Thymus (tissue), 11 donors: Measurements from ENCODE around the gene SH3GL3. TPM values are rescaled to one million over a fixed set of nuclear protein-coding genes. Genes with fewer than 3 reads are reported as not detected.

Source experiments
- DNase-seq, 9 donors: peaks; one replicate each; pipeline ENCODE4 v3.0.0-alpha.2; 2013; ENCODE audit warnings: low spot score in 9 of 9, low read depth in 6 of 9, missing footprints in 1 of 9
- H3K27ac ChIP-seq, 2 donors: one replicate each; pipeline ENCODE4 v1.5.1; 2013; ENCODE audit warnings: control low read depth in 1 of 2, low read depth in 1 of 2, low read length in 1 of 2, mild to moderate bottlenecking in 1 of 2, moderate library complexity in 1 of 2
- H3K27me3 ChIP-seq, 2 donors: one replicate each; pipeline ENCODE4 v1.5.1; 2013; ENCODE audit warnings: low read length in 1 of 2; ENCODE audit not compliant: control insufficient read depth in 2 of 2, insufficient read depth in 1 of 2
- H3K36me3 ChIP-seq, 2 donors: one replicate each; pipeline ENCODE4 v1.5.1; 2013; ENCODE audit warnings: low read length in 1 of 2, mild to moderate bottlenecking in 1 of 2, moderate library complexity in 1 of 2; ENCODE audit not compliant: control insufficient read depth in 2 of 2, insufficient read depth in 2 of 2
- H3K4me1 ChIP-seq, 2 donors: one replicate each; pipeline ENCODE4 v1.5.1; 2013; ENCODE audit warnings: low read length in 2 of 2; ENCODE audit not compliant: control insufficient read depth in 2 of 2, insufficient read depth in 2 of 2
- H3K4me3 ChIP-seq, 2 donors: one replicate each; pipeline ENCODE4 v1.5.1; 2013; ENCODE audit warnings: low read length in 2 of 2, control low read depth in 1 of 2, mild to moderate bottlenecking in 1 of 2
- H3K9me3 ChIP-seq, 2 donors: one replicate each; pipeline ENCODE4 v1.5.1; 2013; ENCODE audit warnings: low read length in 1 of 2, mild to moderate bottlenecking in 1 of 2; ENCODE audit not compliant: control insufficient read depth in 2 of 2, insufficient read depth in 1 of 2
- WGBS: extraction: QIAGEN DNeasy Blood & Tissue Kit; methylation state at CpG from one replicate; pipeline ENCODE4 v1.1.7; 2013; 5-methylcytosine and 5-hydroxymethylcytosine counted together
- polyA plus RNA-seq: library from polyadenylated mRNA; stranded (reverse); fragments of 200-250 nt; gene quantifications from one replicate; pipeline ENCODE4 v1.2.3, GENCODE V29; 2013
- total RNA-seq: library from RNA; stranded (reverse); fragments of 120-200 nt; gene quantifications from one replicate; pipeline ENCODE4 v1.2.4, GENCODE V29; 2013
- donor health status: healthy.

SH3GL3 gene
- total and polyA plus RNA-seq, 2 donors: 2.2 to 3.3 TPM

DNA sequence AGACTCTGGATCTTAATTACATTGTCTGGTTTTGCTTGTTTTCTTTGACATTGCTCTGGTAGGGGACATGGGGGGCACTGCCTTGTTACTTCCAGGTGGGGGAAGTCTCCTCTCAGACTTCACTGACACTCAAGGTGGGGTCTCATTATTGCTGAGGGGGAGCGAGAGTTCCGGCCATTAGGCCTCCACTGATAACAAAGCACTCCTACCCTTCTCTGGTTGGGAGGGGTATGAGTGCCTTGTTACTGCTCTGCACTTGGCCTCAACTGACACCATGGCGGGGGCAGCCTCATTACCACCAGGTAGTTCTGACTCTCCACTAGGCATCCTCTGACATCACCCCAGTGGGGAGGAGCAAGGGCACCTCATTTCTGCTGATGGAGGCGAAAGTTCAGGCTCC lies 25.7 kb downstream of the SH3GL3 start:
- Histone ChIP-seq H3K4me3 (no peak overlapping the region), H3K36me3 (no peaks in the 10 kb centered on the region), H3K27me3 (no peaks in the 10 kb centered on the region), H3K27ac (no peak overlapping the region), H3K9me3 (no peaks in the 10 kb centered on the region), H3K4me1 (no peaks in the 10 kb centered on the region)
- no peak for DNase-seq
- WGBS: 94% methylated on average over 4 of the region's 4 CpGs

DNA sequence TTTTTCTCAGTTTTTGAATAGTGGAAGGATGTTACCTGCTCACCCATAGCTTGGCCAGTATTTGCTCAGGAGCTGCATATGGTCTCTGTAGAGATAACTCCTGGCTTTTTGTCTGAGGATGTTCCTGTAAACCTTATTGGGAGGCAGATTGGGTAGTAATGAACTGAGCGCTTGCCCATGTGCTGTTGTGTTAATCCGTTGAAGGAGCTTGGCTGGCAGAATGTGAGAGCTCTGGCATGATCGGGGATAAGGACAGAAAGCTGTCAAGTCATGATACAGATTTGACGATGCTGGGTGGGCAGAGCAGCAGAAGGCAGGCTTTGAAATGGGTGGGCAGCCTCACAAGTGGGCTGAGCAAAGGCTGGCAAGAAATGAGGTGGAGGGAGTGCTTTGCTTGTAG lies 27.4 kb downstream of the SH3GL3 start:
- WGBS: 92% methylated on average over 4 of the region's 4 CpGs
- Histone ChIP-seq H3K4me3 (no peak overlapping the region), H3K9me3 (no peaks in the 10 kb centered on the region), H3K4me1 (peaks cover 0 to 2% of the 10 kb centered on the region in 2 donors), H3K36me3 (no peaks in the 10 kb centered on the region), H3K27me3 (no peaks in the 10 kb centered on the region), H3K27ac (no peak overlapping the region)
- DNase-seq: no peak

DNA sequence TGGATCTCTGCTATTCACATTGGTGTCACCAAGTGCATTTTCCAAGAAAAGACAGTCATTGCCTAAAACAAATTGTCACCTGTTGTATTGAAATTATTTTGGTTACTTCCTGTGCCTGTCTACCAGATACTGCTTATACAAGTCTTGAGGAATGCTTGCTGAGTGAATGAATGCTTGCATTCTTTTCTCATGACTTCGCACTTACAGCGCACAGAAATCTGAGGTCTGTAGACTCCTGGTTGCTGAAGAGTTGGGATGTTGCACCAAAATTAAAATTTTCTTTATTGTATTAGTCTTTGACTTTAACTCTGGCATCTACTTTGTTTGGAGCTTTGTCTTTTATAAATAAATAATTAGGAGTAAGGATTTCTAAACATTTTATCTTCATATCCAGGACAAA lies 28.4 kb downstream of the SH3GL3 start:
- no peak overlapping the region for H3K27ac ChIP-seq
- WGBS: 99% methylated on average over 2 of the region's 2 CpGs
- H3K4me1 ChIP-seq: peaks cover 0 to 2% of the 10 kb centered on the region in 2 donors
- no peaks in the 10 kb centered on the region for H3K36me3 ChIP-seq
- DNase-seq: no peak
- H3K9me3 ChIP-seq: no peaks in the 10 kb centered on the region
- H3K27me3 ChIP-seq: no peaks in the 10 kb centered on the region
- H3K4me3 ChIP-seq: no peak overlapping the region

DNA sequence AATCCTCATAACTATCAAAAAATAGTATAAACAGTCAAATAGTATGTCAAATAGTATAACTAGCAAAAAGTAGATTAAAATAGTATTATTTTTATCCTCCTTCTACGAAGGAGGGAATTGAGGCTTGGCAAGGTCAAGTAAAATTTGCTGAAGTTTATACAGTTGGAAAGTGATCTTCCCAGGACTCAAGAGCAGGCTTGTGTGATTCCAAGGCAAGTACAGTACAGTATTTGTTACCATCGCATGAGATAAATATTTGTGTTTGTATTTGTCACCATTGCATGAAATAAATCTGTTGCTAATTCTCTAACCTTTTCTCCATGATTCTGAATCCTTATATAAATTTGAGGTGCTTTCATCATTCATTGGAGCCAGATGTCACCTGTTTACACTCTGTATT lies 28.9 kb downstream of the SH3GL3 start:
- Histone ChIP-seq H3K36me3 (no peaks in the 10 kb centered on the region), H3K27me3 (no peaks in the 10 kb centered on the region), H3K4me1 (peaks cover 0 to 2% of the 10 kb centered on the region in 2 donors), H3K4me3 (no peak overlapping the region), H3K9me3 (no peaks in the 10 kb centered on the region), H3K27ac (no peak overlapping the region)
- WGBS: 98% methylated on average over 2 of the region's 2 CpGs
- DNase-seq: no peak

DNA sequence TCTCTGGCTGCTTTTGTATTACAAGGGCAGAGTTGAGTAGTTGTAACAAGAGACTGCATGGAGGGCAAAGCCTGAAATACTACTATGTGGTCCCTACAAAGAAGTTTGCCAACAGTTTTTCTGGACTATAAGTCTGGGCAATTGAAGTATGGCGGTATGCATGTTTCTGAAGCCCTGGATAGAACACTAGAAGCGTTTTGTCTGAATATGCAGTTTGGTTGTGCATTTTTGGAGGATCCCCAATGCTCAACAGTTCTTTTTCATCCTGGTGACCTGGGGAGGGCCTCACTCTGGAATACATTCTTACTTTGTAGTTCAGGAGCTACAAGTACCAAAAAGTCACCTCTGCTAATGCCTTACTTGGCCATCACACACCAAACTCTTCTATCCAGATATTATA lies 29.6 kb downstream of the SH3GL3 start:
- 99% methylated on average over 2 of the region's 2 CpGs for WGBS

DNA sequence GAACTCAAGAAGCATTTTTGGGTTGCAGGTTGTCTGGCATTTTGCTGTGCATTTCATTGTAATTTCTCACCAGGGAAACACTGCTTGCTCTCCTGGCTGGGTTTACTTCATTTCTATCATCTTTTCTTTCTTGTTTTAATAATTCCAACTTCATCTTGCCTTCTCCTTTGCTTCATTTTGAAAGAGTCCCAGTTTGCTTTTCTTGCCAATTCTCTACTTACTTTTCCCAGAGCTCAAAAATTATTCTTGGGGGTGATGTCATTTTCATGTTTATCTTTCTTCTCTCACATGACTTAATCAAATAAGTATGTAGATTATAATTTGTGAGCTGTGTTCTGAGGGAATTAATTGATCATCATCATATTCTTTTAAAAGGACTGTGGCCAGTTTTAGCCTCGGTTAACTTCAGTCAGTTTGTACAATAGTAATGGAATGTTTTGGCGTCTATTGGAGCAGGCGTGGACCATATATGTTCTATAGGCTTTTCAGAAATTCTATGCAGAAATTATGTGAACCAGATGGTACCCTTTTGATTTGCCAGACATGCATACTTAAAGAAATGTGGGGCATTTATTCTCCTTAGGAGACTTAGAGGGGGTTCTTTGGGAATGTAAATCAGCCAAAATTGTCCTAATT lies 30.1 kb downstream of the SH3GL3 start:
- WGBS: 95% methylated on average over 3 of the region's 3 CpGs
- H3K4me1 ChIP-seq: peaks cover 0 to 2% of the 10 kb centered on the region in 2 donors
- H3K27me3 ChIP-seq: no peaks in the 10 kb centered on the region
- no peaks in the 10 kb centered on the region for H3K9me3 ChIP-seq
- H3K36me3 ChIP-seq: no peaks in the 10 kb centered on the region
- DNase-seq: no peak
- no peak overlapping the region for H3K27ac ChIP-seq
- H3K4me3 ChIP-seq: no peak overlapping the region

More for the DNA sequence above, 29.6 kb downstream of the SH3GL3 start:
- no peak overlapping the region for H3K27ac ChIP-seq
- H3K36me3 ChIP-seq: no peaks in the 10 kb centered on the region
- no peak overlapping the region for H3K4me3 ChIP-seq
- DNase-seq: no peak
- no peaks in the 10 kb centered on the region for H3K9me3 ChIP-seq
- H3K27me3 ChIP-seq: no peaks in the 10 kb centered on the region
- peaks cover 0 to 2% of the 10 kb centered on the region in 2 donors for H3K4me1 ChIP-seq

DNA sequence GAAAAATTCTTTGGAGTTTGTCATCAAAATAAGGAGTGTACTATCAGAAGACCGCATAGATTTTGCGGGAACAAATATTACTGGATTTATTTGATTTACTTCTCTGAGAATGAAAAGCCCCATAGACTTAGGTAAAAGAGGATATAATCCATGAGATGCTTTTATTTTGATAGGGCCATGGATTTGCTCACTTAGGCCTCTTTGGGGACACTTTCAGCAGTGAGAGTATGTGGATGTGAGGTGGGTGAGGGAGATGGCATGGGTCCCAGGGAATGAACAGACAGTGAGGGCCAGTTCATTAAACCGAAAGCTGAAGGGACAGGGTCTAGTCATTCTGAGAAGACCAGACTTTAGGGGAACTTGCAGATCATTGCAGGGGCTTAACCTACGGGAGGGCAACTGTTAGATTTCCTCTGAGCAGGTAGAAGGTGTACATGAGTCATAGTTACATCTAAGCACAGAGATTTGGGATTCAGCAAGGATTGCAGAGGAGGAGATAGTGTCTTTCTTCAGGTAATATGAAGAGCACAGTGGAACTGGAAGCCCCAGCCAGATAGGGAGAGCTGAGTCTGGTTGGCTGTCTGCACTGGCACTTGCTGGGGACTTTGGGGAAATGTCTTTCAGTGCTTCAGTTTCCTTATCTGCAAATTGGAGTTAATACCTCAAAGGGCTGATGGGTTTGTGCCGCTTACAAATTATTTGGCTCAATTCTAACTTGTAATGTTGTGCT lies 30.8 kb downstream of the SH3GL3 start:
- DNase-seq: no peak
- Histone ChIP-seq H3K27me3 (no peaks in the 10 kb centered on the region), H3K27ac (no peak overlapping the region), H3K4me3 (no peak overlapping the region), H3K9me3 (no peaks in the 10 kb centered on the region), H3K4me1 (peaks cover 0 to 2% of the 10 kb centered on the region in 2 donors), H3K36me3 (no peaks in the 10 kb centered on the region)
- WGBS: 94% methylated on average over 5 of the region's 5 CpGs

DNA sequence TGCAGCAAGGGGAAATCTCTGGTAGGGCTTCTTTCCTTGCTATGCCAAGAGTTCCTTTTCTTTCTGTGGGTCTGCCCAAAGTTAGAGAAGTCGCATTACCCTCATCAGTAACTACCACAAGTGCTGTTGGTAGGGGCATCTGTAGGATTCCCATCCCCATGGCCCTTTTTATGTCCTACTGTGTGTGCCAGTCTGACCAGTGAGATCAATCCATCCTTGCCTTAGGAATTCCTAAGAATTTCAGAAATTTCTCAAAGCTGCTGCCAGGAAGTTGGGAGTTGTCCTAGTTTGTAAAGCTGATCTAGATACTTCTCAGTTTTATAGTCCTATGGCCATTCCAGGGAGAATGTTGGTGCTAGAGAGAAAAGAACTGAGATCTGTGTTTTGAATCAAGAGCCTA lies 36.5 kb downstream of the SH3GL3 start:
- Histone ChIP-seq H3K27me3 (no peaks in the 10 kb centered on the region), H3K9me3 (no peaks in the 10 kb centered on the region), H3K36me3 (no peaks in the 10 kb centered on the region), H3K27ac (no peak overlapping the region), H3K4me3 (no peak overlapping the region), H3K4me1 (peaks cover 0 to 2% of the 10 kb centered on the region in 2 donors)
- DNase-seq: no peak
- WGBS: 96% methylated on average over 1 of the region's 1 CpG

DNA sequence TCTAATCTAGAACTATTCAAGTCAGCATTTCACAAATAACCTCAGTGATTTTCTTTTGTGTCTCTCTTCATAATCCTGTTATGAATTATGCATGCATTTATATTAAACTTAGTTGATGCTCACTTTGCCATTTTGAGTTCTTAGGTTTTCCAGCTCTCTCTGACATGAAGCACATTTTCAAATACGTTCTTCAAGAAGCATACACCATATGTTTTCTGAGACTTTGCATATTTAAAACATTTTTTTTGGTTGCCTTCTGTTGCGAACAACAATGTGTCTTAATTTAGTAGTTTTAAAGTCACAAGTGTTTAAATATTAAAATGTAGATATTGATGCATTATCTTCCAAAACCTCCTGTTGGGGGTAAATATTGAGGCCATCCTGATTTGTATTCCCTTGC lies 37.5 kb downstream of the SH3GL3 start:
- Histone ChIP-seq H3K36me3 (no peaks in the 10 kb centered on the region), H3K27ac (no peak overlapping the region), H3K27me3 (no peaks in the 10 kb centered on the region), H3K4me1 (no peaks in the 10 kb centered on the region), H3K9me3 (no peaks in the 10 kb centered on the region), H3K4me3 (no peak overlapping the region)
- no peak for DNase-seq
- WGBS: 94% methylated on average over 2 of the region's 2 CpGs
